OCI-LY3 (cell line): ENCODE measurements around the gene IL13RA1.

Source experiments
- H2AFZ ChIP-seq: fragments of 200-600, 300-600 bp; shearing (Covaris generic); 2 replicates; pipeline ENCODE4 v1.6.0; 2014; ENCODE audit warnings: antibody characterized with exemption, low read depth, low read length
- H3K27ac ChIP-seq: fragments of 200-600, 300-600 bp; sonication (generic); 2 replicates; pipeline ENCODE4 v1.5.1; 2014; ENCODE audit warnings: mild to moderate bottlenecking, low read length, moderate library complexity, mixed read lengths
- H3K27me3 ChIP-seq: fragments of 200-600, 300-600 bp; sonication (generic); 2 replicates; pipeline ENCODE4 v1.6.1; 2014; ENCODE audit warnings: low read depth, low read length, mixed read lengths
- H3K36me3 ChIP-seq: fragments of 200-600, 300-600 bp; sonication (generic); replicated peaks from 2 replicates; pipeline ENCODE3; 2014; ENCODE audit warnings: low read depth, low read length, mixed read lengths
- H3K4me1 ChIP-seq: fragments of 300-600, 200-600 bp; sonication (generic); 2 replicates; pipeline ENCODE4 v1.6.1; 2014; ENCODE audit warnings: low read length, mixed read lengths
- H3K4me2 ChIP-seq: fragments of 200-600, 300-600 bp; sonication (generic); 2 replicates; pipeline ENCODE4 v1.6.1; 2014; ENCODE audit warnings: low read length, mixed read lengths
- H3K4me3 ChIP-seq: fragments of 300-600, 200-600 bp; sonication (generic); 2 replicates; pipeline ENCODE4 v1.5.1; 2014; ENCODE audit warnings: antibody characterized with exemption, mild to moderate bottlenecking, low read length, moderate library complexity
- H3K79me2 ChIP-seq: fragments of 300-600, 200-600 bp; shearing (Covaris generic); 2 replicates; pipeline ENCODE4 v1.6.1; 2014; ENCODE audit warnings: mild to moderate bottlenecking, low read length, mixed read lengths
- H3K9ac ChIP-seq: fragments of 300-600, 200-600 bp; shearing (Covaris generic); 2 replicates; pipeline ENCODE4 v1.6.0; 2014; ENCODE audit warnings: mild to moderate bottlenecking, low read length, moderate library complexity
- H3K9me3 ChIP-seq: fragments of 200-600, 300-600 bp; shearing (Covaris generic); 2 replicates; pipeline ENCODE4 v1.6.1; 2014; ENCODE audit warnings: low read length, mixed read lengths; ENCODE audit not compliant: insufficient read depth
- H4K20me1 ChIP-seq: fragments of 200-600, 300-600 bp; sonication (generic); 2 replicates; pipeline ENCODE4 v1.6.1; 2016; ENCODE audit warnings: low read length, mixed read lengths; ENCODE audit not compliant: insufficient read depth
- EZH2phosphoT487 ChIP-seq: fragments of 200-600 bp; shearing (Covaris generic); IDR thresholded peaks from 2 replicates; pipeline ENCODE4 v1.6.1; 2018; ENCODE audit warnings: antibody characterized with exemption, mixed run types, low read depth
- TF ChIP-seq, protein P1 (sequence below): fragments of 200-600, 300-600 bp; sonication (generic); IDR thresholded peaks from 2 replicates; pipeline ENCODE4 v1.5.1; 2014; ENCODE audit warnings: antibody characterized with exemption, low read length, low read depth

IL13RA1 gene

DNA sequence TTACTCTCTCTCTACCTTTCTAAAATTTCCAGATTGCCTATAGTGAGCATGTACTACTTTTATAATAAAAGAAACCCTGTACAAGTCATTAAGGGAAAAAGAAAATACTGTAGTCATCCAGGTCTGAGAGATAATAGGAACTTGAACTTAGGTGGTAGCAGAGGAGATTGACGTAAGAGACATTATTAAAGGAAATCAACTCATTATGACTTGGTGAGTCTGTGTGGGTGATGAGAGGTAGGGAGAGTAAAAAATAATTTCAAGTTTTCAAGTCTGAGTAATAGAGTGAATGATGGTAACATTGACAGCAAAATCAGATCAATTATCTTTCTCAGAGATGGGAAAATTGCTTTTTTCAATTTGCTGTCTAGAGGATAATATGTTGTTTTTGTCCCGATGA lies 52.2 kb downstream of the IL13RA1 start:
- no peaks in the 10 kb centered on the region for H3K27me3 ChIP-seq
- H3K4me3 ChIP-seq = no peak overlapping the region
- H4K20me1 ChIP-seq = no peaks in the 10 kb centered on the region
- no peak overlapping the region for H3K9ac ChIP-seq
- H3K4me2 ChIP-seq = no peak overlapping the region
- TF ChIP-seq, protein P1, sequence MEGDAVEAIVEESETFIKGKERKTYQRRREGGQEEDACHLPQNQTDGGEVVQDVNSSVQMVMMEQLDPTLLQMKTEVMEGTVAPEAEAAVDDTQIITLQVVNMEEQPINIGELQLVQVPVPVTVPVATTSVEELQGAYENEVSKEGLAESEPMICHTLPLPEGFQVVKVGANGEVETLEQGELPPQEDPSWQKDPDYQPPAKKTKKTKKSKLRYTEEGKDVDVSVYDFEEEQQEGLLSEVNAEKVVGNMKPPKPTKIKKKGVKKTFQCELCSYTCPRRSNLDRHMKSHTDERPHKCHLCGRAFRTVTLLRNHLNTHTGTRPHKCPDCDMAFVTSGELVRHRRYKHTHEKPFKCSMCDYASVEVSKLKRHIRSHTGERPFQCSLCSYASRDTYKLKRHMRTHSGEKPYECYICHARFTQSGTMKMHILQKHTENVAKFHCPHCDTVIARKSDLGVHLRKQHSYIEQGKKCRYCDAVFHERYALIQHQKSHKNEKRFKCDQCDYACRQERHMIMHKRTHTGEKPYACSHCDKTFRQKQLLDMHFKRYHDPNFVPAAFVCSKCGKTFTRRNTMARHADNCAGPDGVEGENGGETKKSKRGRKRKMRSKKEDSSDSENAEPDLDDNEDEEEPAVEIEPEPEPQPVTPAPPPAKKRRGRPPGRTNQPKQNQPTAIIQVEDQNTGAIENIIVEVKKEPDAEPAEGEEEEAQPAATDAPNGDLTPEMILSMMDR = no peak
- TF ChIP-seq EZH2phosphoT487 = no peak
- no peak overlapping the region for H3K27ac ChIP-seq
- no peaks in the 10 kb centered on the region for H3K36me3 ChIP-seq
- H2AFZ ChIP-seq = no peak overlapping the region
- H3K4me1 ChIP-seq = no peaks in the 10 kb centered on the region
- no peaks in the 10 kb centered on the region for H3K9me3 ChIP-seq
- H3K79me2 ChIP-seq = no peaks in the 10 kb centered on the region

DNA sequence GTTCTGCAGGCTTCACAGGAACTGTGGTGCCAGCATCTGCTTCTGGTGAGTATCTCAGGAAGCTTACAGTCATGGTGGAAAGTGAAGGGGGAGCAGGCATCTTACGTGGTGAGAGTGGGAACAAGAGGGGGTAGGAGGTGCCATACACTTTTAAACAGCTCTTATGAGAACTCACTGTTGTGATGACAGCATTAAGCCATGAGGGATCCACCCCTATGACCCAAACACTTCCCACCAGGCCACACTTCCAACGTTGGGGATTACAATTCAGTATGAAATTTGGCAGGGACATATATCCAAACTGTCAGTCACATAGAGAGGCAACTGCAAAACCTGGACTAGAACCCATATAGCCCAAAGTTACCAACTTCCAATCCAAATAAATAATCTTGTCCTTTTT lies 53.1 kb downstream of the IL13RA1 start:
- no peak overlapping the region for H3K4me2 ChIP-seq
- no peaks in the 10 kb centered on the region for H3K27me3 ChIP-seq
- H3K79me2 ChIP-seq = no peaks in the 10 kb centered on the region
- H3K4me1 ChIP-seq = no peaks in the 10 kb centered on the region
- H3K4me3 ChIP-seq = no peak overlapping the region
- no peaks in the 10 kb centered on the region for H3K9me3 ChIP-seq
- no peak overlapping the region for H2AFZ ChIP-seq
- no peaks in the 10 kb centered on the region for H4K20me1 ChIP-seq
- no peaks in the 10 kb centered on the region for H3K36me3 ChIP-seq
- H3K9ac ChIP-seq = no peak overlapping the region
- no peak for TF ChIP-seq EZH2phosphoT487
- TF ChIP-seq, protein P1 = no peak
- no peak overlapping the region for H3K27ac ChIP-seq

DNA sequence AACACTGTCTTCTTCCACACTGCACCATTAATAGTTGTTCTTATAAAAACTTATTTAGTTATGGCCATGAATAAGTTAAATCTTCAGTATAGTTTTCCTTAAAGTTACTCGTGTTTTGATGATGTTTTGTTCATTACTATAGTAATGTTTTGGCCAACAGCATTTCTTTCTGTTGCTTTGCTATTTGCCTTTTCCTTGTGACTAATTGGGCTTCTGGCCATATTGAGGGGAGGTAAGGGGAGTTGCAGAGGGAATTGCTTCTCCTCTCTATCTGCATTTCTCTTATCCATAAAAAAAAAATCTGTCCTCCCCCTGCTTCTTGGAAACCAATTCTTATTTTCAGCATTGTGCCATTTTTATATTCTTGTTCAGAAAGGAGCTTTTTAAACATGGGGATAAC lies 53.5 kb downstream of the IL13RA1 start:
- no peaks in the 10 kb centered on the region for H4K20me1 ChIP-seq
- no peaks in the 10 kb centered on the region for H3K79me2 ChIP-seq
- no peaks in the 10 kb centered on the region for H3K9me3 ChIP-seq
- H3K36me3 ChIP-seq = no peaks in the 10 kb centered on the region
- H3K4me2 ChIP-seq = no peak overlapping the region
- H2AFZ ChIP-seq = no peak overlapping the region
- TF ChIP-seq, protein P1 = no peak
- no peak for TF ChIP-seq EZH2phosphoT487
- no peaks in the 10 kb centered on the region for H3K27me3 ChIP-seq
- H3K27ac ChIP-seq = no peak overlapping the region
- H3K4me3 ChIP-seq = no peak overlapping the region
- H3K9ac ChIP-seq = no peak overlapping the region
- no peaks in the 10 kb centered on the region for H3K4me1 ChIP-seq

DNA sequence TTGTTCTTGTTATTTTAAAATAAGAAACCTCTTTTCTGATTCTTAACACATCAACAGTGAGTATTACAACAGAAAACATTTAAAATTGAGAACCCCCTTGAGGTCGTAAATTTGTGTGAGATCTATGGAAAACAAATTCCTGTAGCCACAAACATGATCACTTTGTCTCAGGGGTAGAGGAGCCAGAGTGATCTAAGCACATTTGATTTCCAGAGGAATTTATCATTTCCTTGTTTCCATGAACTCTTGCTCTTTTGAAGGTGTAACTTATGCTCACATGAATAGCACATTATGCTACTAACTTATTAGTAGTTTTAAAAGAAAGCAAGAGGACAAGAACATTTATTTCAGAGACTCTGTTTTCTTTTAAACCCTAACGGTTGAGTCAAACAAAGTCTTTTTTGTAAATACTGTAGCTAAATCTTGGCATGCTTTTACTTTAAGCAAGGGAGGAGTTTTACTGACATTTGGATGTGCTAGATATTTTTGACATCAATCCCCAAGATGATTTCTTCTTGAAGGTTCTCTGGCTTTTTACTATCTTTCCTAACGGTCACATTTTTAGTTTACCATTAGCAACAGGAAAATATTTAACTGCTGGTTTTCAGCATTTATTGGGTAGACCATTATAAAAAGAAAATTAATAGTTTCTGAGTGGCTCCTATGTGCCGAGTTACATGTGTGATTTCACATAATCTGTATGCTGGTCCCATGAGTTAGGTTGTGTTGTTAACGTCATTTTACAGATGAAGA lies 68.3 kb downstream of the IL13RA1 start:
- Histone ChIP-seq H3K4me1 (no peaks in the 10 kb centered on the region), H3K4me3 (no peak overlapping the region), H3K36me3 (no peaks in the 10 kb centered on the region), H3K4me2 (no peak overlapping the region), H3K27ac (no peak overlapping the region), H3K9me3 (no peaks in the 10 kb centered on the region), H2AFZ (no peak overlapping the region), H3K9ac (no peak overlapping the region), H3K79me2 (no peaks in the 10 kb centered on the region), H4K20me1 (no peaks in the 10 kb centered on the region), H3K27me3 (0 out of 2 replicates have a peak, but pooled peaks cover 7% of the 10 kb centered on the region)
- no peak for TF ChIP-seq EZH2phosphoT487
- TF ChIP-seq, protein P1 = no peak
